Astrocyte of the spinal cord (primary cell): ENCODE results near the gene MEIS2.

Experiments
- DNase-seq: peaks from one replicate; pipeline ENCODE4 v3.0.0; 2011; ENCODE audit warnings: low read depth, low spot score
- H3K4me3 ChIP-seq: 2 replicates; pipeline ENCODE4 v1.5.1; 2011; ENCODE audit warnings: low read depth, mild to moderate bottlenecking, low read length, moderate library complexity
- CTCF ChIP-seq: IDR thresholded peaks from 2 replicates; pipeline ENCODE4 v1.5.1; 2012; ENCODE audit warnings: low read depth, mild to moderate bottlenecking, low read length, inconsistent platforms
- in situ Hi-C: cut with HindIII; loops from 2 replicates; pipeline ENCODE4 v1.10.0; 2017; ENCODE audit warnings: low sequenced_read_pairs

MEIS2 gene

GRCh38 chr15:37100109-37100965 is at the start of gene MEIS2:
Gene MEIS2 (minus strand): TSS chr15:37100549. CDS start chr15:37099466, 1,083 bp downstream.
- in situ Hi-C loops = no loop called here
- H3K4me3 ChIP-seq = peak within 1 kb of the TSS; percentile 93
- DNase-seq = peak; percentile 96
- no peak for TF ChIP-seq CTCF

GRCh38 chr15:37149146-37149545 is 48.8 kb upstream of the MEIS2 start:
- no peak for TF ChIP-seq CTCF
- in situ Hi-C loops = no loop called here

GRCh38 chr15:37148714-37149113 is 48.4 kb upstream of the MEIS2 start:
- DNase-seq = no peak
- TF ChIP-seq CTCF = no peak
- H3K4me3 ChIP-seq = no peak overlapping the region
- in situ Hi-C loops = no loop called here

More at GRCh38 chr15:37149146-37149545, 48.8 kb upstream of the MEIS2 start:
- no peak for DNase-seq
- H3K4me3 ChIP-seq = no peak overlapping the region

- TF ChIP-seq CTCF = no peak
- H3K4me3 ChIP-seq = no peak overlapping the region
- no peak for DNase-seq
- in situ Hi-C loops = no loop called here
Observed at GRCh38 chr15:37143351-37143750, 43.0 kb upstream of the MEIS2 start.

GRCh38 chr15:37142371-37142770 is 42.0 kb upstream of the MEIS2 start:
- DNase-seq = no peak
- no peak for TF ChIP-seq CTCF
- in situ Hi-C loops = no loop called here
- H3K4me3 ChIP-seq = no peak overlapping the region

GRCh38 chr15:37140531-37141058 is 40.2 kb upstream of the MEIS2 start:
- no peak for DNase-seq
- no peak for TF ChIP-seq CTCF
- H3K4me3 ChIP-seq = no peak overlapping the region
- in situ Hi-C loops = no loop called here
